Common myeloid progenitor, CD34-positive (primary cell): ENCODE results near the gene MTHFD2.
"Not testable (repeated sequence)": the region's sequence is repeated elsewhere in the genome, so short reads cannot be mapped to it uniquely, and the experiment has no call there.

Source experiments
- CTCF ChIA-PET: fragments of 350-600 bp; sonication (Branson Sonifier 250); formaldehyde crosslinking; loops from one replicate; lab custom pipeline; 2021; ENCODE audit warnings: antibody characterized with exemption; lab: Charles Lee
- POLR2A ChIA-PET: fragments of 350-600 bp; sonication (Branson Sonifier 250); formaldehyde crosslinking; loops from one replicate; lab custom pipeline; 2021; ENCODE audit warnings: antibody characterized with exemption; lab: Charles Lee
- DNase-seq, 3 donors: peaks; one replicate each; pipeline versions ENCODE4 v3.0.0 to v3.0.0-alpha.2; 2013
- H3K27ac ChIP-seq, 2 experiments: 1 replicate in 1 of 2; 2 replicates in 1 of 2; pipeline ENCODE4 v1.7.0; 2013; ENCODE audit warnings: inconsistent platforms in 2 of 2, low read length in 2 of 2, mild to moderate bottlenecking in 2 of 2, low read depth in 1 of 2, moderate library complexity in 1 of 2; ENCODE audit not compliant: severe bottlenecking in 2 of 2, insufficient read depth in 1 of 2, poor library complexity in 1 of 2
- H3K27me3 ChIP-seq, 5 experiments: replicated peaks in 2 of 5; 1 replicate in 3 of 5; 2 replicates in 2 of 5; pipeline versions ENCODE4 v1.6.1 to v1.7.0; 2013; ENCODE audit warnings: low read length in 4 of 5, mild to moderate bottlenecking in 2 of 5, moderate library complexity in 2 of 5, inconsistent platforms in 1 of 5; ENCODE audit not compliant: insufficient read depth in 5 of 5, control insufficient read depth in 4 of 5
- H3K36me3 ChIP-seq, 4 experiments: 1 replicate in 2 of 4; 2 replicates in 2 of 4; pipeline versions ENCODE4 v1.6.1 to v1.7.0; 2013; ENCODE audit warnings: low read length in 3 of 4, control low read depth in 1 of 4, mild to moderate bottlenecking in 1 of 4; ENCODE audit not compliant: control insufficient read depth in 4 of 4, insufficient read depth in 4 of 4
- H3K4me1 ChIP-seq, 4 experiments: 1 replicate in 3 of 4; 2 replicates in 1 of 4; pipeline versions ENCODE4 v1.6.1 to v1.7.1; 2013; ENCODE audit warnings: low read length in 3 of 4, mild to moderate bottlenecking in 3 of 4, control low read depth in 1 of 4, inconsistent platforms in 1 of 4, moderate library complexity in 1 of 4; ENCODE audit not compliant: control insufficient read depth in 4 of 4, insufficient read depth in 4 of 4; ENCODE audit errors: control extremely low read depth in 1 of 4
- H3K4me3 ChIP-seq, 7 experiments: 1 replicate in 4 of 7; 2 replicates in 3 of 7; pipeline versions ENCODE4 v1.5.1 to v1.7.0; 2013; ENCODE audit warnings: mild to moderate bottlenecking in 7 of 7, low read length in 6 of 7, moderate library complexity in 6 of 7, inconsistent platforms in 2 of 7, low read depth in 2 of 7, control low read depth in 1 of 7; ENCODE audit not compliant: insufficient read depth in 4 of 7, control insufficient read depth in 1 of 7; ENCODE audit errors: extremely low read depth in 1 of 7
- H3K9me3 ChIP-seq, 5 experiments: 1 replicate in 4 of 5; 2 replicates in 1 of 5; pipeline versions ENCODE4 v1.6.1 to v1.7.1; 2013; ENCODE audit warnings: low read length in 4 of 5, mild to moderate bottlenecking in 2 of 5, inconsistent platforms in 1 of 5, low read depth in 1 of 5, moderate library complexity in 1 of 5; ENCODE audit not compliant: control insufficient read depth in 4 of 5, insufficient read depth in 2 of 5; ENCODE audit errors: control extremely low read depth in 1 of 5
- WGBS: methylation state at CpG from one replicate; pipeline ENCODE4 v1.1.5; 2013; ENCODE audit not compliant: insufficient coverage; 5-methylcytosine and 5-hydroxymethylcytosine counted together

MTHFD2 gene

GRCh38 chr2:74229865-74230264 lies 31.4 kb downstream of the MTHFD2 start:
- H3K4me1 ChIP-seq, H3K9me3 ChIP-seq, H3K36me3 ChIP-seq, POLR2A ChIA-PET, DNase-seq, CTCF ChIA-PET, H3K27ac ChIP-seq, H3K27me3 ChIP-seq, H3K4me3 ChIP-seq: not testable (repeated sequence)
- WGBS, result 96% methylated on average over 5 of the region's 5 CpGs

GRCh38 chr2:74232426-74232825 lies 34.0 kb downstream of the MTHFD2 start:
- Histone ChIP-seq H3K4me1 (no peaks in the 10 kb centered on the region), H3K4me3 (no peak overlapping the region), H3K27ac (no peak overlapping the region), H3K36me3 (peaks cover 0 to 3% (median 0%) of the 10 kb centered on the region in 4 experiments), H3K27me3 (no peaks in the 10 kb centered on the region), H3K9me3 (no peaks in the 10 kb centered on the region)
- 100% methylated on average over 5 of the region's 6 CpGs for WGBS
- no peak for DNase-seq
- ChIA-PET CTCF (no interaction called here), POLR2A (no interaction called here)

- Histone ChIP-seq H3K4me3 (no peak overlapping the region), H3K36me3 (peaks cover 0 to 3% (median 0%) of the 10 kb centered on the region in 4 experiments), H3K4me1 (no peaks in the 10 kb centered on the region), H3K27me3 (no peaks in the 10 kb centered on the region), H3K27ac (no peak overlapping the region), H3K9me3 (no peaks in the 10 kb centered on the region)
- POLR2A ChIA-PET, result no interaction called here
- DNase-seq, result no peak
- CTCF ChIA-PET, result interaction anchor here (0.9 kb wide), 1 partner anchor 13 kb away, joined by 3 read pairs; no protein-coding TSS in a partner anchor
Measured at GRCh38 chr2:74233648-74234047, 35.2 kb downstream of the MTHFD2 start.

- ChIA-PET POLR2A (no interaction called here), CTCF (no interaction called here)
- Histone ChIP-seq H3K27me3 (no peaks in the 10 kb centered on the region), H3K36me3 (peaks cover 0 to 3% (median 0%) of the 10 kb centered on the region in 4 experiments), H3K4me3 (no peak overlapping the region), H3K4me1 (no peaks in the 10 kb centered on the region), H3K27ac (no peak overlapping the region), H3K9me3 (no peaks in the 10 kb centered on the region)
- 93% methylated on average over 5 of the region's 5 CpGs for WGBS
- DNase-seq, result no peak
Measured at GRCh38 chr2:74235041-74235440, 36.6 kb downstream of the MTHFD2 start.

GRCh38 chr2:74238879-74239278 lies 40.5 kb downstream of the MTHFD2 start:
- DNase-seq, result peak in 2 of 3 donors; percentile 15
- 100% methylated on average over 2 of the region's 2 CpGs for WGBS
- no peak overlapping the region for H3K27ac ChIP-seq
- ChIA-PET CTCF (no interaction called here), POLR2A (no interaction called here)
- H3K9me3 ChIP-seq, result no peaks in the 10 kb centered on the region
- H3K4me1 ChIP-seq, result no peaks in the 10 kb centered on the region
- H3K36me3 ChIP-seq, result peaks cover 0 to 3% (median 0%) of the 10 kb centered on the region in 4 experiments
- H3K27me3 ChIP-seq, result no peaks in the 10 kb centered on the region
- no peak overlapping the region for H3K4me3 ChIP-seq

GRCh38 chr2:74239346-74239745 lies 40.9 kb downstream of the MTHFD2 start:
- WGBS, result 87% methylated on average over 6 of the region's 7 CpGs
- ChIA-PET CTCF (interaction anchor here (1.1 kb wide), 1 partner anchor 10 kb away, joined by 3 read pairs; no protein-coding TSS in a partner anchor), POLR2A (no interaction called here)
- DNase-seq, result no peak
- Histone ChIP-seq H3K4me3 (no peak overlapping the region), H3K27me3 (no peaks in the 10 kb centered on the region), H3K9me3 (no peaks in the 10 kb centered on the region), H3K4me1 (no peaks in the 10 kb centered on the region), H3K36me3 (peaks cover 0 to 3% (median 0%) of the 10 kb centered on the region in 4 experiments), H3K27ac (no peak overlapping the region)

GRCh38 chr2:74242354-74243071 lies 44.1 kb downstream of the MTHFD2 start:
- Histone ChIP-seq H3K4me1 (peaks cover 0 to 10% (median 8%) of the 10 kb centered on the region in 4 experiments), H3K36me3 (no peaks in the 10 kb centered on the region), H3K9me3 (no peaks in the 10 kb centered on the region), H3K27ac (no peak overlapping the region), H3K27me3 (no peaks in the 10 kb centered on the region), H3K4me3 (no peak overlapping the region)
- DNase-seq, result no peak
- POLR2A ChIA-PET, result no interaction called here
- 94% methylated on average over 3 of the region's 7 CpGs for WGBS
- CTCF ChIA-PET, result interaction anchor here (0.7 to 1.4 kb wide), 2 partner anchors 7 to 93 kb away, joined by 3 to 5 read pairs; no protein-coding TSS in a partner anchor
